ENCODE measurements around the gene IFI6. TPM values are rescaled to one million over a fixed set of nuclear protein-coding genes. Genes with fewer than 3 reads are reported as not detected.

IFI6 gene
- total and polyA plus RNA-seq, 11 donors: 18.3 to 140 (median 61.9) TPM

DNA sequence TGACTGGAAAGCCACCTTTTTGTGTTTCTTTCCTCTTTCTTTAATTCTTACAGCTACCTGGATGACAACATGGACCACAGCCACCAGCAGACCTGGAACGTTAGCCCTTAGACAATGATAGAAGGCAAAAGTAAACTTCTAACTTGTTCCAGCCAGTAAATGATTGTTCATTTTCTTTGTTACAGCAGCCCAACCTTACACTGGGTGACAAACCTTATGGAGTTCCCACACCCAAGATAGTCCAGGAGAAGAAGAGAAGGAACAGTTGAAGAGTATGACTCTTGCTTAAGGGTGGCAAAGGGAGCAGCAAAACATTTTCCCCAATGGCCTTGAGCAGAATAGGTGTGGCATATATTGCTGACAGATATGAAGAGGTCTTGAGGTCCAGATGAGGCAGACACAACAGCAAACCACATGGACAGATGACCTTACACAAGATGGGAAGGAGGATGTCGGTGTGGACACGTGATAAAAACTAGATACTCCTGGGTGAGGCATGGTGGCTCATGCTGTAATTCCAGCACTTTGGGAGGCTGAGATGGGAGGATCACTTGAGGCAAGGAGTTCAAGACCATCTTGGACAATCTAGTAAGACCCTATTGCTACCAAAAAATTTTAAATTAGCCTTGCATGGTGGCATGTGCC, 42.0 kb upstream of the IFI6 start:
- 70 to 84% (median 79%) methylated on average over 3 of the region's 3 CpGs for WGBS, 4 donors
- TF ChIP-seq POLR2A (IDR thresholded peaks at IDR 0.05): no peak
- TF ChIP-seq, protein P1, sequence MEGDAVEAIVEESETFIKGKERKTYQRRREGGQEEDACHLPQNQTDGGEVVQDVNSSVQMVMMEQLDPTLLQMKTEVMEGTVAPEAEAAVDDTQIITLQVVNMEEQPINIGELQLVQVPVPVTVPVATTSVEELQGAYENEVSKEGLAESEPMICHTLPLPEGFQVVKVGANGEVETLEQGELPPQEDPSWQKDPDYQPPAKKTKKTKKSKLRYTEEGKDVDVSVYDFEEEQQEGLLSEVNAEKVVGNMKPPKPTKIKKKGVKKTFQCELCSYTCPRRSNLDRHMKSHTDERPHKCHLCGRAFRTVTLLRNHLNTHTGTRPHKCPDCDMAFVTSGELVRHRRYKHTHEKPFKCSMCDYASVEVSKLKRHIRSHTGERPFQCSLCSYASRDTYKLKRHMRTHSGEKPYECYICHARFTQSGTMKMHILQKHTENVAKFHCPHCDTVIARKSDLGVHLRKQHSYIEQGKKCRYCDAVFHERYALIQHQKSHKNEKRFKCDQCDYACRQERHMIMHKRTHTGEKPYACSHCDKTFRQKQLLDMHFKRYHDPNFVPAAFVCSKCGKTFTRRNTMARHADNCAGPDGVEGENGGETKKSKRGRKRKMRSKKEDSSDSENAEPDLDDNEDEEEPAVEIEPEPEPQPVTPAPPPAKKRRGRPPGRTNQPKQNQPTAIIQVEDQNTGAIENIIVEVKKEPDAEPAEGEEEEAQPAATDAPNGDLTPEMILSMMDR (IDR thresholded peaks at IDR 0.05): no peak
- Histone ChIP-seq H3K4me1 (no peaks in the 10 kb centered on the region), H3K36me3 (no peaks in the 10 kb centered on the region), H3K27ac (no peak overlapping the region), H3K4me3 (no peak overlapping the region), H3K27me3 (peaks cover 0 to 2% (median 0%) of the 10 kb centered on the region in 9 donors), H3K9me3 (peaks cover 0 to 10% (median 0%) of the 10 kb centered on the region in 12 donors)
- DNase-seq: no peak
- ATAC-seq: no peak
- intact Hi-C loops (cut with DNase I): no loop called here

DNA sequence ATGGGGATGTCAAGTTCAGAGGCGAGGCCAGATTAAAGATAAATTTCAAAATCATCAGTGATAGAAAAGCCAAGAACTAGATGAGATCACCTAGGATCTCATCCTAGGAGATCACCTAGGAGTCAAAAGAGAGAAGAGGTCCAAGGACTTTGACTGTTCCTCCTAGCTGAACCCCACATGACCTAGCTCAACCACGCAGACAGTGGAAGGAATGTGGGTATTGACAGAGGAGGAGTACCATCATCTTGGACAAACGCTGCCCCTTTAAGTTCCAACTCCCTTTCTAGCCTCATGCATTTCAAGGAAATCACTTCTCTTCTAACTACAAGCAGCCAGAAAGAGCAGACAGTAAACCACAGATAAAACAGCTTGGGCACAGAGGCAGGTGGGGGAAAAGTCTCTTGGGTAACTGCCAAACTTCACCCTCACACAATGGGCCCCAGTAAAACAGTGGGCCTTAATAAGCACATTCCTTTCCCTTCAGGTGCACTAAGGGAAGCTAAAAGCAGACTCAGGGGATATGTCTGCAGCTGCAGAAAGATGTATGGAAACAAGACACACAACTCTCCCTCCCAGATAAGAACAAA, 41.2 kb upstream of the IFI6 start:
- Histone ChIP-seq H3K36me3 (no peaks in the 10 kb centered on the region), H3K27ac (no peak overlapping the region), H3K27me3 (peaks cover 0 to 2% (median 0%) of the 10 kb centered on the region in 9 donors), H3K4me3 (no peak overlapping the region), H3K9me3 (peaks cover 0 to 10% (median 0%) of the 10 kb centered on the region in 12 donors), H3K4me1 (no peaks in the 10 kb centered on the region)
- WGBS, 4 donors: 52 to 59% (median 55%) methylated on average over 3 of the region's 3 CpGs
- intact Hi-C loops (cut with DNase I): no loop called here
- no peak for DNase-seq
- no peak for TF ChIP-seq POLR2A (IDR thresholded peaks at IDR 0.05)
- TF ChIP-seq, protein P1 (IDR thresholded peaks at IDR 0.05): no peak
- ATAC-seq: no peak

DNA sequence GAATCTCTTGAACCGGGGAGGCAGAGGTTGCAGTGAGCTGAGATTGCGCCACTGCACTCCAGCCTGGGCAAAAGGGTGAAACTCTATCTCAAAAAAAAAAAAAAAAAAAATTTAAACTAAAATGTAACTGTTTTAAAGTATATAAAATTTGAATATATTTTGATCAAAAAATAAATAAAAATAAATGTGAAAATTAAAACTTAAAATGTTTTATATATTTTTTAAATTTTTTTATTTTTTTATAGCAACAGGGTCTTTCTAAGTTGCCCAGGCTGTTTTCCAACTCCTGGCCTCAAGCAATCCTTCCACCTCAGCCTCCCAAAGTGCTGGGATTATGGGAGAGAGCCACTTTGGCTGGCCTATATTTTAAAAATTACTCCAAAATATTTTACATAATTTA, 38.6 kb upstream of the IFI6 start:
- 95 to 100% (median 98%) methylated on average over 2 of the region's 2 CpGs for WGBS, 4 donors

DNA sequence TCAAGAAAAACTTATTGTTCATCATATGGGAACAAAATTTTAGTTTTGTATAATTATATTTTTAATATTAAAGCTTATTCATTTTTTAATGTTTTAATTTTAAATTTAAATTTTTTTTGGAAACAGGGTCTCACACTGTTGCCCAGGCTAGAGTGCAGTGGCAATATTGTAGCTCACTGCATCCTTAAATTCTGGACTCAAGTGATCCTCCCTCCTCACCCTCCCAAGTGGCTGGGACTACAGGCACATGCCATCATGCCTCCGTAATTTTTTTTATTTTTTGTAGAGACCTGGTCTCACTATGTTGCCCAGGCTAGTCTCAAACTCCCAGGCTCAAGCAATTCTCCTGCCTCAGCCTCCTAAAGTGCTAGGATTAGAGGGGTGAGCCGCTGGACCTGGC, 33.6 kb upstream of the IFI6 start:
- DNase-seq: no peak
- TF ChIP-seq POLR2A (IDR thresholded peaks at IDR 0.05): no peak
- TF ChIP-seq, protein P1 (IDR thresholded peaks at IDR 0.05): no peak
- WGBS, 4 donors: 73 to 87% (median 77%) methylated on average over 2 of the region's 2 CpGs
- Histone ChIP-seq H3K36me3 (no peaks in the 10 kb centered on the region), H3K27me3 (no peaks in the 10 kb centered on the region), H3K4me1 (no peaks in the 10 kb centered on the region), H3K4me3 (no peak overlapping the region), H3K9me3 (peaks cover 0 to 12% (median 3%) of the 10 kb centered on the region in 12 donors), H3K27ac (no peak overlapping the region)
- intact Hi-C loops (cut with DNase I): no loop called here
- no peak for ATAC-seq

More for the DNA sequence above, 38.6 kb upstream of the IFI6 start:
- Histone ChIP-seq H3K4me1 (no peaks in the 10 kb centered on the region), H3K4me3 (no peak overlapping the region), H3K36me3 (no peaks in the 10 kb centered on the region), H3K9me3 (peaks cover 0 to 4% (median 0%) of the 10 kb centered on the region in 12 donors), H3K27me3 (no peaks in the 10 kb centered on the region), H3K27ac (no peak overlapping the region)
- ATAC-seq (no peak), DNase-seq (no peak)
- intact Hi-C loops (cut with DNase I): no loop called here
- TF ChIP-seq POLR2A (IDR thresholded peaks at IDR 0.05): no peak
- TF ChIP-seq, protein P1 (IDR thresholded peaks at IDR 0.05): no peak
